ENCODE results near the gene BCO1.

DNA sequence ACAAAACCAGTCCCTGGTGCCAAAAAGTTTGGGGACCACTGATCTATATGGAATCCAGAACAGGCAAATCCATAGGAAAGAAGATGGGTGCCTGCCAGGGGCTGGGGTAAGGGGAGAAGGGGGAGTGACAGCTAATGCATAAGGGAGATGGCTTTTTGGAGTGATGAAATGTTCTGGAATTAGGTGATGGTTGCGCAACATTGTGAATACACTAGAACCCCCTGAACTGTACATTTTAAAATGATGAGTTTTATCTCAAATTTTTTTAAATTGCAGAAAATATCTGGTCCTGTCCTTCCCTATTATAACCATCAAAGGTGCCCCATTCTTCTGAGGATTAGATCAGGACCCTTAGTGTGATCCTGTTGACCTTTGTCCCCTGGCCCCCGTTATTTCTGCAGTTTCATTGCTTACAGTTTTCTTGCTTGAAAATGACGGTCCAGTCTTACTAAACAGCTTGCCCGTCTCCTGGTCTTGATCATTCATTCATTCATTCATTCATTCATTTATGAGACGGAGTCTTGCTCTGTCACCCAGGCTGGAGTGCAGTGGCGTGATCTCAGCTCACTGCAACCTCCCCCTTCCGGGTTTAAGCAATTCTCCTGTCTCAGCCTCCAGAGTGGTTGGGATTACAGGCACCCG, 4.6 kb downstream of the BCO1 start:
- TF ChIP-seq CTCF (conservative IDR thresholded peaks at IDR 0.05; ENCODE audit: low read length) (no peak), EZH2phosphoT487 (IDR thresholded peaks at IDR 0.05; ENCODE audit: borderline replicate concordance, low read depth, low read length) (no peak)
